GM12875 (cell line): ENCODE results near the gene MIPEP.
"Not testable (repeated sequence)": the region's sequence is repeated elsewhere in the genome, so short reads cannot be mapped to it uniquely, and the experiment has no call there.

Source experiments
- H3K4me3 ChIP-seq: one replicate; pipeline ENCODE4 v1.5.1; 2011; ENCODE audit warnings: low read depth, low read length, control low read depth
- TF ChIP-seq, protein P1 (sequence below): IDR thresholded peaks from 2 replicates; pipeline ENCODE4 v1.5.1; 2011; ENCODE audit warnings: low read depth, mild to moderate bottlenecking, control low read depth, inconsistent platforms, low read length, moderate library complexity, borderline replicate concordance; ENCODE audit not compliant: insufficient read depth

Gene MIPEP

DNA sequence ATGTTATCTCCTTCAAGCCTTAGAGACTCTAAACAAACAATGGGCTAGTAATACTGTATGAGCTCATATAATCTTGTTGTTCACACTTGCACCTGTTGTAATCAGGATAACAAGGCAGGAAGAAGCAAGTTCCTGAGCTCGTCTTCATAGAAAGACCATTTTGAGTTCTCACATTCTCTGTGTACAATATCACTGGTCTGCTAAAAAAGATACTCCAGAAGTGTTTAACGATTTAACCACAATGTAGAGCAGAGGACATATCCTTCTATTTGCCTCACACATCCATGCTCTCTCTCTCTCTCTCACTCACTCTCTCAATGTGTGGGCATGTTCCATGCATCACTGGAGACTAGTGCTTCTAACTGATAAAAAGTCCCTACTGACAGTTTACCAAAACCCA is 122.9 kb downstream of the MIPEP start:
- TF ChIP-seq, protein P1, sequence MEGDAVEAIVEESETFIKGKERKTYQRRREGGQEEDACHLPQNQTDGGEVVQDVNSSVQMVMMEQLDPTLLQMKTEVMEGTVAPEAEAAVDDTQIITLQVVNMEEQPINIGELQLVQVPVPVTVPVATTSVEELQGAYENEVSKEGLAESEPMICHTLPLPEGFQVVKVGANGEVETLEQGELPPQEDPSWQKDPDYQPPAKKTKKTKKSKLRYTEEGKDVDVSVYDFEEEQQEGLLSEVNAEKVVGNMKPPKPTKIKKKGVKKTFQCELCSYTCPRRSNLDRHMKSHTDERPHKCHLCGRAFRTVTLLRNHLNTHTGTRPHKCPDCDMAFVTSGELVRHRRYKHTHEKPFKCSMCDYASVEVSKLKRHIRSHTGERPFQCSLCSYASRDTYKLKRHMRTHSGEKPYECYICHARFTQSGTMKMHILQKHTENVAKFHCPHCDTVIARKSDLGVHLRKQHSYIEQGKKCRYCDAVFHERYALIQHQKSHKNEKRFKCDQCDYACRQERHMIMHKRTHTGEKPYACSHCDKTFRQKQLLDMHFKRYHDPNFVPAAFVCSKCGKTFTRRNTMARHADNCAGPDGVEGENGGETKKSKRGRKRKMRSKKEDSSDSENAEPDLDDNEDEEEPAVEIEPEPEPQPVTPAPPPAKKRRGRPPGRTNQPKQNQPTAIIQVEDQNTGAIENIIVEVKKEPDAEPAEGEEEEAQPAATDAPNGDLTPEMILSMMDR = no peak
- no peak overlapping the region for H3K4me3 ChIP-seq

DNA sequence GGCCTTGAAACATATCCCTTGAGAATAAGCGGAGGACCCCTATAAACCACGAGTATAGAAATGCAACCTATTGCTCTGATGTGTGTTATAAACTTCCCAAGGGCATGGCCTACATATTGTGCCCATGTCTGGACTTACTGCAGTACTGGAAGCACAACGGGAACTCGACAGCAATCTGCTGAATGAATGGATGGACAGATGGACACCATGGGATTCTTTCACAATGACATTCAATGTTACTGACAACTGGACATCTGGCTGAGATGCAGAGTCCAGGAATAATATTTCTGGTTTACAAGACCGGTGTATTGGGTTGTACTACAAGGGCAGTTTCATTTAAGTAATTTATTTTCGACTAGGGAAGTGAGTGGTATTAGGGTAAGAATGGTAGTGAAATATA is 123.7 kb downstream of the MIPEP start:
- TF ChIP-seq, protein P1 = no peak
- no peak overlapping the region for H3K4me3 ChIP-seq

DNA sequence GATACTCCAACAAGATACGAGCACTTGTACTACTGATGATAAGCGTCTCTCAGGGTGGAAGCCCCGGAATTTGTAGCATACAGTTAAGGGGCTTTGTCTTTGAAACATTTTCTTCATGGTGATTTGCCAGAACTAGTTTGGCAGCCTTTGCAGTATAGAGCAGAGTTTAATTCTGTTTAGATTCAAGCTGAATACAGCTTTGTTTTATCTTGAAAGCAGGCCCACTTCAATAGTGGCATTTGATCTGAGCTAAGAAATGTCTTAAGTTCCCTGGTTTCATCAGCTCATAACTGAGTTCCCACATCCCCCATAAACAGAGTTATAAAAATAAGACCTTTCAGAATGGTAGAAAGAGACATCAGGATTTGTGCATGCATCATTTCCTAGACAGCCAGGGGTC is 125.9 kb downstream of the MIPEP start:
- TF ChIP-seq, protein P1 = no peak
- H3K4me3 ChIP-seq = no peak overlapping the region

DNA sequence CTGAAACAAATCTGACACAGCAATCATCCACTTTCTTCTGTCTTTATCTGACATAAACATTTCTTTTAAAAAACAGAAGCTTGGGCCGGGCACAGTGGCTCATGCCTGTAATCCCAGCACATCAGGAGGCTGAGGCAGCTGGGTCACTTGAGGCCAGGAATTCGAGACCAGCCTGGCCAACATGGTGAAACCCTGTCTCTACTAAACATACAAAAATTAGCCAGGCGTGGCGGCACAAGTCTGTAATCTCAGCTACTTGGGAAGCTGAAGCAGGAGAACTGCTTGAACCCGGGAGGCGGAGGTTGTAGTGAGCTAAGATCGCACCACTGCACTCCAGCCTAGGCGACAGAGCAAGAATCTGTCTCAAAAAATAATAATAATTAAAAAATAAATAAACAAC is 127.4 kb downstream of the MIPEP start:
- not testable (repeated sequence) for H3K4me3 ChIP-seq

DNA sequence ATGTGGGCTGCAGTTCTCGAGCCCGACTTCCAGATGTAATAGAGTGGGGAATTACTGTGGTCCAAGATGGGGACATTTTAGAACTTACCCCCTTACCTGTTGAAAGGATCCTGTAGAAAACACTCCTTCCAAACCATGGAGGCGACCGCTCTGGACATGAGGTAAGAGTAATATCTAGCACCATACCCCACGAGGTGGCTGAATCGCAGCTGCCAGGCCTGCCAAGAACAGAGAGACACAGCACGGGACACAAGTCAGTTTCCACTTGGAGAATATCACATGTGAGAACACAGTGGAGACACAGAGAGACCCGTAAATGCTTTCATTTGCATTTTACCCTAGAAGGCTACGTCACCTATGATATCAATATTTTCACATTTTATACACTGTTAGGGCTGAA is 129.2 kb downstream of the MIPEP start:
- H3K4me3 ChIP-seq = no peak overlapping the region
- TF ChIP-seq, protein P1 = no peak

DNA sequence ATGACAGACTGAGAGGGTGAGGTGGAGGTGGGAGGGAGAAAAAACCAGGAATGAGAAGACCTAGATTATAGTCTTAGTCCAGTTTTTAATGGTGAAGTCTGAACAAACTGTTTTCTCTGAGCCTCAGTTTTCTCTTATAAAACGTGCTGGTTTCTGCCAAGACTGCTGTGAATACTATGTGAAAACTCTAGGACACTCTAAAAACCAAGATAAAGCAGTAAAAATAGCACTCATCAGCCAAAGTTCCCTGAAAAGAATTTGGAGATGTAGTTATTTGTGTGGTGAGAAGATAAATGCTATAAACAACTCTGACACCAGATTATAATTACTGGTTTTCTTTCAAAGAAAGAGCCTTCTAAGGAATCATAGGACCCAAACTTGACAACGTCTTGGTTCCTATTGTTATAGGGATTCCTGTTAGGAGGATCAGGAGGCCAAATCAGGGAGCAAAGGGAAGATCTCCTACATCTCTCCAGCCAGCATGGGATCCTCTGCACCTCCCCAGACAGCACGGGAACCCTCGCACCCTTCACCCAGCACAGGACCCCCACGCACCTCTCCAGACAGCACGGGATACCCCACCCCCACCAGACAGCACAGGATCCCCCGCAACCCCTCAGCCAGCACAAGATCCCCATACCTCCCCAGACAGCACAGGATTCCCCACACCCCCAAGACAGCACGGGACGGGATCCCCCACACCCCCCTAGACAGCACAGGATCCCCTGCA is 130.2 kb downstream of the MIPEP start:
- H3K4me3 ChIP-seq = no peak overlapping the region
- TF ChIP-seq, protein P1 = no peak

DNA sequence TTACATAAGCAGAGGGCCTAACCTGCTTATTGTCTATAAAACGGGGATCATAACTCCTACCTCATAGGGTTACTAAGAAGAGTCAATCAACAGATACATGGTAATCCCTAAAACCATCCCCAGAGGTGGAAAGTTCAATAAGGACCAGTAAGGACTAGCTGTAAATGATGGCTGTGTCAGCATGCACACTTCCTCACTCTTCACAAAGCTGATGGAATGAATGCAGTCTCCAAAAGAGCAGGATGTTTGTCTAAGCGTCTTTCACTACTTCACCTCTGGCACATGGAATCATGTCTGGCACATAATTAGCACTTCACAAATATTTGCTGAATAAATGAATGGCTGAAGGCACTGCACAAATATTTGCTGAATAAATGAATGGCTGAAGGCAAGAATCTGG is 134.2 kb downstream of the MIPEP start:
- no peak overlapping the region for H3K4me3 ChIP-seq
- TF ChIP-seq, protein P1 = no peak
